GM23338 (cell line): ENCODE measurements around the gene MAN2C1.

Source experiments
- CTCF ChIP-seq, 2 experiments: fragments of 200-600 bp in 1 of 2; sonication (generic) in 1 of 2; conservative IDR thresholded peaks; 2 replicates each; pipeline versions ENCODE4 v1.5.1 to v1.6.1; 2016 to 2017; ENCODE audit warnings: antibody characterized with exemption in 2 of 2, low read depth in 2 of 2, mild to moderate bottlenecking in 2 of 2, moderate library complexity in 1 of 2
- EZH2 ChIP-seq: fragments of 200-600 bp; sonication (generic); IDR thresholded peaks from one replicate; pipeline ENCODE4 v1.8.0; 2017; ENCODE audit warnings: antibody characterized with exemption, mild to moderate bottlenecking, low read depth; ENCODE audit not compliant: unreplicated experiment
- EZH2phosphoT487 ChIP-seq: fragments of 200-600 bp; sonication (generic); IDR thresholded peaks from one replicate; pipeline ENCODE4 v1.8.1; 2018; ENCODE audit warnings: antibody characterized with exemption; ENCODE audit not compliant: unreplicated experiment
- JUNB ChIP-seq: IDR thresholded peaks from one replicate; pipeline ENCODE4 v1.6.1; 2016; ENCODE audit warnings: antibody characterized with exemption; ENCODE audit not compliant: unreplicated experiment
- POLR2AphosphoS5 ChIP-seq: IDR thresholded peaks from 2 replicates; pipeline ENCODE4 v1.6.1; 2016; ENCODE audit warnings: antibody characterized with exemption, low read depth
- REST ChIP-seq: IDR thresholded peaks from one replicate; pipeline ENCODE4 v1.6.1; 2018; ENCODE audit warnings: antibody characterized with exemption; ENCODE audit not compliant: unreplicated experiment
- STAT1 ChIP-seq: IDR thresholded peaks from one replicate; pipeline ENCODE4 v1.6.1; 2016; ENCODE audit warnings: antibody characterized with exemption; ENCODE audit not compliant: unreplicated experiment
- ZNF331 ChIP-seq: fragments of 250-450 bp; sonication (Bioruptor Pico); IDR thresholded peaks from 2 replicates; pipeline ENCODE4 v1.5.0; 2020; ENCODE audit warnings: low read depth, mild to moderate bottlenecking, moderate library complexity

GRCh38 chr15:75328493-75329314, 39.7 kb downstream of the MAN2C1 start:
- TF ChIP-seq POLR2AphosphoS5 (no peak), CTCF (conservative IDR thresholded peaks at IDR 0.05; ENCODE audit: low read depth in 2 of 2) (peak in 1 of 2 experiments; percentile 43; a peak in 2 of 4 replicates), REST (no peak), EZH2 (no peak), EZH2phosphoT487 (no peak), STAT1 (no peak), ZNF331 (CRISPR knock-in tag) (no peak), JUNB (no peak)
